SU-DHL-6 (cell line): ENCODE results near the gene LRRN4CL.

Experiments used
- EZH2phosphoT487 ChIP-seq: fragments of 200-600 bp; sonication (generic), shearing (Covaris generic); conservative IDR thresholded peaks from 2 replicates; pipeline ENCODE4 v1.6.1; 2018; ENCODE audit warnings: mild to moderate bottlenecking, antibody characterized with exemption, low read length, moderate library complexity, mixed read lengths
- TF ChIP-seq, protein P1 (sequence below): fragments of 200-600 bp; sonication (generic); IDR thresholded peaks from one replicate; pipeline ENCODE4 v1.5.1; 2017; ENCODE audit warnings: antibody characterized with exemption, mild to moderate bottlenecking, low read length, moderate library complexity; ENCODE audit not compliant: insufficient read depth, poor library complexity, severe bottlenecking

DNA sequence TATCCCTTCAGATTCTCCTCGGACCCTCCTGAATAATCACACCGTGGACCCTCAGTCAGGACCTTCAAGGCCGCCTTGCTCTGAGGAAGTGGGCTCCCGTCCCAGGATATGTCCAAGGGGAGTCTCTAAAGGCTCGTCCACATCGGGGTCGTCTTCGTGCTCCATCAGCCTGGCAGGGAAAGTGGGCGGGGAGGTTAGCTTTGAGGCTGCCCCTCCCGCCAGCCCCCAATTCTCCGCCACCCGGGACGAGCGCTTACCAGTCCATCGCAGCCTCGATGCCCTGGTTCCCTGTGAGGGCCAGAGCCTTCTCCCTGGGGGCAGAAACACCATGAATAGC is 10.9 kb downstream of the LRRN4CL start:
- TF ChIP-seq, protein P1, sequence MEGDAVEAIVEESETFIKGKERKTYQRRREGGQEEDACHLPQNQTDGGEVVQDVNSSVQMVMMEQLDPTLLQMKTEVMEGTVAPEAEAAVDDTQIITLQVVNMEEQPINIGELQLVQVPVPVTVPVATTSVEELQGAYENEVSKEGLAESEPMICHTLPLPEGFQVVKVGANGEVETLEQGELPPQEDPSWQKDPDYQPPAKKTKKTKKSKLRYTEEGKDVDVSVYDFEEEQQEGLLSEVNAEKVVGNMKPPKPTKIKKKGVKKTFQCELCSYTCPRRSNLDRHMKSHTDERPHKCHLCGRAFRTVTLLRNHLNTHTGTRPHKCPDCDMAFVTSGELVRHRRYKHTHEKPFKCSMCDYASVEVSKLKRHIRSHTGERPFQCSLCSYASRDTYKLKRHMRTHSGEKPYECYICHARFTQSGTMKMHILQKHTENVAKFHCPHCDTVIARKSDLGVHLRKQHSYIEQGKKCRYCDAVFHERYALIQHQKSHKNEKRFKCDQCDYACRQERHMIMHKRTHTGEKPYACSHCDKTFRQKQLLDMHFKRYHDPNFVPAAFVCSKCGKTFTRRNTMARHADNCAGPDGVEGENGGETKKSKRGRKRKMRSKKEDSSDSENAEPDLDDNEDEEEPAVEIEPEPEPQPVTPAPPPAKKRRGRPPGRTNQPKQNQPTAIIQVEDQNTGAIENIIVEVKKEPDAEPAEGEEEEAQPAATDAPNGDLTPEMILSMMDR = no peak
- no peak for TF ChIP-seq EZH2phosphoT487
